Prostate gland (tissue), 2 donors: ENCODE data around the gene METTL26. TPM values are rescaled to one million over a fixed set of nuclear protein-coding genes. Genes with fewer than 3 reads are reported as not detected.

Experiments
- DNase-seq: peaks from one replicate; pipeline ENCODE4 v3.0.0-alpha.2; 2019; ENCODE audit warnings: low spot score
- H3K27ac ChIP-seq, 2 donors: fragments of 200-600 bp; sonication (generic); 2 replicates each; pipeline ENCODE4 v1.5.1; 2017 to 2019
- H3K27me3 ChIP-seq: fragments of 200-600 bp; sonication (generic); replicated peaks from 2 replicates; pipeline ENCODE4 v1.5.1; 2019; ENCODE audit not compliant: insufficient read depth
- H3K36me3 ChIP-seq, 2 donors: fragments of 200-600 bp; sonication (generic); 1 replicate in 1 of 2; 2 replicates in 1 of 2; pipeline versions ENCODE4 v1.5.1 to v1.8.1; 2017 to 2019
- H3K4me1 ChIP-seq: fragments of 200-600 bp; sonication (generic); replicated peaks from 2 replicates; pipeline ENCODE4 v1.5.1; 2019
- H3K4me3 ChIP-seq, 2 donors: fragments of 200-600 bp; sonication (generic); 2 replicates each; pipeline ENCODE4 v1.5.1; 2017 to 2019
- H3K9me3 ChIP-seq: fragments of 200-600 bp; sonication (generic); 2 replicates; pipeline ENCODE4 v1.5.1; 2017
- CTCF ChIP-seq, 4 experiments: fragments of 200-600 bp in 2 of 4; fragments of 450-650 bp in 2 of 4; sonication (generic) in 2 of 4; IDR thresholded peaks; 1 replicate in 3 of 4; 2 replicates in 1 of 4; pipeline ENCODE4 v1.5.1; 2016 to 2019; ENCODE audit warnings: antibody characterized with exemption in 4 of 4, mild to moderate bottlenecking in 2 of 4, moderate library complexity in 2 of 4
- POLR2A ChIP-seq: fragments of 450-650 bp; IDR thresholded peaks from one replicate; pipeline ENCODE4 v1.6.1; 2016; ENCODE audit warnings: antibody characterized with exemption, mild to moderate bottlenecking
- POLR2AphosphoS5 ChIP-seq: sonication (generic); formaldehyde crosslinking; IDR thresholded peaks from one replicate; pipeline ENCODE4 v1.6.1; 2017; ENCODE audit warnings: antibody characterized with exemption
- WGBS: methylation state at CpG from one replicate; pipeline ENCODE4 v1.1.5; 2018; 5-methylcytosine and 5-hydroxymethylcytosine counted together
- intact Hi-C: fragments of 100-400 bp; cut with DNase I; formaldehyde crosslinking; loops from one replicate; pipeline ENCODE4 v1.14.2; 2022
- total RNA-seq, 2 donors: library from RNA; depleted of rRNA; stranded (reverse); fragments of >200 nt; gene quantifications; one replicate each; pipeline ENCODE4 v1.1.0, GENCODE V29; 2016

The METTL26 gene
- total RNA-seq, 2 donors from 2014 or later, result 179 to 207 TPM

GRCh38 chr16:674214-674881, 38.2 kb upstream of the METTL26 start:
- intact Hi-C loops, result no loop called here
- WGBS, result 89% methylated on average over 19 of the region's 22 CpGs
- DNase-seq, result no peak
- H3K4me1 ChIP-seq, result no peaks in the 10 kb centered on the region
- H3K27me3 ChIP-seq, result no peaks in the 10 kb centered on the region
- H3K27ac ChIP-seq, result no peak overlapping the region
- TF ChIP-seq CTCF (IDR thresholded peaks at IDR 0.05), result no peak
- no peak for TF ChIP-seq POLR2AphosphoS5
- no peak for TF ChIP-seq POLR2A
- H3K9me3 ChIP-seq, result no peaks in the 10 kb centered on the region
- peaks cover 17 to 37% of the 10 kb centered on the region in 2 donors for H3K36me3 ChIP-seq
- no peak overlapping the region for H3K4me3 ChIP-seq

GRCh38 chr16:673399-673991, 37.4 kb upstream of the METTL26 start:
- no peak for DNase-seq
- peaks cover 17 to 37% of the 10 kb centered on the region in 2 donors for H3K36me3 ChIP-seq
- no peaks in the 10 kb centered on the region for H3K27me3 ChIP-seq
- H3K4me3 ChIP-seq, result no peak overlapping the region
- TF ChIP-seq CTCF (IDR thresholded peaks at IDR 0.05) (no peak), POLR2AphosphoS5 (no peak), POLR2A (no peak)
- H3K27ac ChIP-seq, result no peak overlapping the region
- 90% methylated on average over 18 of the region's 18 CpGs for WGBS
- intact Hi-C loops, result no loop called here
- H3K9me3 ChIP-seq, result no peaks in the 10 kb centered on the region
- peaks cover 7% of the 10 kb centered on the region for H3K4me1 ChIP-seq

- Histone ChIP-seq H3K9me3 (no peaks in the 10 kb centered on the region), H3K4me1 (peaks cover 7% of the 10 kb centered on the region), H3K27me3 (no peaks in the 10 kb centered on the region), H3K27ac (no peak overlapping the region), H3K4me3 (no peak overlapping the region), H3K36me3 (peaks cover 17 to 37% of the 10 kb centered on the region in 2 donors)
- no peak for DNase-seq
- WGBS, result 90% methylated on average over 21 of the region's 21 CpGs
- intact Hi-C loops, result no loop called here
- TF ChIP-seq POLR2A (no peak), POLR2AphosphoS5 (no peak), CTCF (IDR thresholded peaks at IDR 0.05) (no peak)
Measured at GRCh38 chr16:672851-673250, 36.7 kb upstream of the METTL26 start.

- H3K36me3 ChIP-seq, result peaks cover 17 to 37% of the 10 kb centered on the region in 2 donors
- intact Hi-C loops, result no loop called here
- 89% methylated on average over 16 of the region's 19 CpGs for WGBS
Measured at GRCh38 chr16:672371-672770, 36.3 kb upstream of the METTL26 start.

More at GRCh38 chr16:672371-672770, 36.3 kb upstream of the METTL26 start:
- DNase-seq, result no peak
- Histone ChIP-seq H3K4me1 (peaks cover 7% of the 10 kb centered on the region), H3K27ac (no peak overlapping the region), H3K4me3 (no peak overlapping the region), H3K27me3 (no peaks in the 10 kb centered on the region), H3K9me3 (no peaks in the 10 kb centered on the region)
- TF ChIP-seq POLR2A (no peak), CTCF (IDR thresholded peaks at IDR 0.05) (no peak), POLR2AphosphoS5 (no peak)
